ENCODE results near the gene CSTB.

DNA sequence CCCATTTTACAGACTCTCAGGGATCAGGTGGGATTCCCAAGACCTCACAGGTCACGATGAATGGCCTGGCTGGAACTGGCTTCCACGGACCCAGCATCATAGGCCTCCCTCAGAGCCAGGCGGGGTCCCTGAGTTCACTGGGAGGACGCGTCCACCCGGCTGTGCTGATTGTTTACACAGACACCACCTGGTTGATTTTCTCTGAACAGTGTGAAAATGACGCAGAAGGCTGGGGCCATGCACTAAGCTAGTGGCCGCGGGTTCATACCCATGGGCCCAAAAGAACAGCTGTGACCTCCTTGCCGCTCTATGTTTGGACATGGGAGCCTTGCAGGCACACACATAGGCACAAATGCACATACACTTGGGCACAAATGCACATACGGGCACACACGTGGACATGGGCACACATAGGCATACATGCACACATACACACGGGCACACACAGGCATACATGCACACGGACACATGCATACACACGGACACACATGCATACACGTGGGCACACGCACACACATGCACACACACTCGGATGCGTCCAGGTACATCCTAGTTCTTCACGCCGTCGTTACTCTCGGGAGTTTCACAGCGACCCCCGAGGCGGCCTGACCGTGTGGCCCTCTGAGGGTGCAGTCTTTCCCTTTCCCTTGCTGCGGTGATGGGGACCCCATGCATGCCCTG lies 23.2 kb downstream of the CSTB start:
- no peak for TF ChIP-seq EZH2 (IDR thresholded peaks at IDR 0.05)
- TF ChIP-seq POLR2AphosphoS5 (IDR thresholded peaks at IDR 0.05; ENCODE audit: borderline replicate concordance, low read depth, low read length): no peak
